Right ventricle myocardium inferior (tissue), 1 donor: Measurements from ENCODE around the gene NTM. TPM values are rescaled to one million over a fixed set of nuclear protein-coding genes. Genes with fewer than 3 reads are reported as not detected.
A peak's percentile ranks its signal among the peaks of the same experiment; 100 is the strongest.

ENCODE experiments used
- ATAC-seq: fragments of 200-7000 bp; cut with Tn5 transposase; one replicate; pipeline ENCODE4 v1.9.1; 2020; ENCODE audit warnings: mild to moderate bottlenecking, moderate library complexity
- DNase-seq: peaks from one replicate; pipeline ENCODE4 v3.0.0; 2021; ENCODE audit errors: missing footprints
- intact Hi-C: fragments of 100-400 bp; cut with DNase I; formaldehyde crosslinking; loops from one replicate; pipeline ENCODE4 v1.11.0; 2022
- total RNA-seq: library from RNA; stranded (reverse); fragmentation: NEBNext Ultra II Directional; extraction: Animal tissue kit (Norgen Biotek cat#: 25700); gene quantifications from one replicate; pipeline ENCODE4 v1.2.1, GENCODE V29; 2021
- donor health status: DM: no; HTN: yes; CAD: no; lungs with severe emphysema.

The NTM gene
- total RNA-seq, 1 donor from 2014 or later: 2.9 TPM

DNA sequence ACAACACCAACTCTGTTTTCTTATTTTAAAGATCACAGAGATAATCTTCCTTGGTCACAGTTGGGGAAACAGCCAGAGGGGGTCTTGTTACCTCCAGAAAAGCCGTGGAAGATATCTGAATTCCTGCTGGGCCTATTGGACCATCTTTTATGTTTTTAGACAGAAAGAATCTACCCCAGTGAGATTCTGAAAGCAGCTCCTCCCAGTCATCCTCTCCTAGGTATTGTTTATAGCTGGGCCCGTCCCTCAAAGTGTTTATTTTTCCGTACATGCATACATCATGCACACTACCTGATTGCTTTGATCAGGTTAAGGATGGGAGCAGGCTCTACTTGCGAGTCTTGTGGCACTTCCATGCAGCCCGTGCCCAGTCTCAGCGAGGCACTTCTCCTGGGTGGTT lies 742.4 kb downstream of the NTM start:
- ATAC-seq (no peak), DNase-seq (no peak)
- intact Hi-C loops: loop anchor here (5.0 kb wide), 1 partner anchor 949 kb away; no protein-coding TSS in a partner anchor

GRCh38 chr11:132114185-132114584 lies 743.8 kb downstream of the NTM start:
- intact Hi-C loops: loop anchor here (2.0 to 5.0 kb wide), 3 partner anchors 199 to 948 kb away; no protein-coding TSS in a partner anchor
- ATAC-seq: no peak
- no peak for DNase-seq

DNA sequence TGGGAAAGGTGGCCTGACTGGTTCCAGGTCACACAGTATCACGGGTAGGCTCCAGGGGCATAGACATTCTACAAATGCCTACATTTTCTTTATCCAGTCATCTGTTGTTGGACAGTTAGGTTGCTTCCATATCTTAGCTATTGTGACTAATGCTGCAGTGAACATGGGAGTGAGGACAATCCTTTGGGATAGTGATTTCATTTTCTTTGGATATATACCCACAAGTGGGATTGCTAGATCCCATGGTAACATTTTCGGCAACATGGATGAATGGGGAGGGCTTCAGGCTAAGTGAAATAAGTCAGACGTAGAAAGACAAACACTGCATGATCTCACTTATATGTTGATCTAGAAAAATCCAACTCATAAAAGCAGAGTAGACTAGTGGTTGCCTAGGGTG lies 744.3 kb downstream of the NTM start:
- no peak for ATAC-seq
- intact Hi-C loops: loop anchor here (2.0 to 5.0 kb wide), 3 partner anchors 198 to 948 kb away; no protein-coding TSS in a partner anchor
- DNase-seq: no peak

GRCh38 chr11:132115454-132115853 lies 745.0 kb downstream of the NTM start:
- ATAC-seq (no peak), DNase-seq (no peak)
- intact Hi-C loops: loop anchor here (2.0 kb wide), 2 partner anchors 197 to 287 kb away; no protein-coding TSS in a partner anchor

GRCh38 chr11:132116516-132116915 lies 746.1 kb downstream of the NTM start:
- ATAC-seq: no peak
- DNase-seq: no peak
- intact Hi-C loops: no loop called here

DNA sequence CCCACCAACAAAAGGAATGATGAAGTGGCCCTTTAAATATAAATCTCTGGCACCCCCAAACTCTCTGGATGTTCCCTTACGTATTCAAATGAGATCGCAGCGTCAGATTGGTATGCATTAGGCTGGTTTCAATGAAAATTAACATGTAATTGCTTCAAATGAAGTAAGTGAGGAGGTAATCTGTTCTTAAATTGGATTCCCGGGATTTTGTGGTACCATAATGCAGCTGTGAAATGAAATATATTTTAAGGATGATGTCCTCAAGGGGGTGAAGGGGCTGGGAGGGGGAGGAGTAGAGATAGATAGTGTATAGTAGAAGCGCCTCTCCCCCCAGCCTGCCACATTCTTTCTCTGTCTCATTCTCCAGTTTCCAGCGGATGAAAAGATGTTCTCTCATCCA lies 748.2 kb downstream of the NTM start:
- no peak for DNase-seq
- ATAC-seq: no peak
- intact Hi-C loops: no loop called here

GRCh38 chr11:132119573-132119972 lies 749.2 kb downstream of the NTM start:
- intact Hi-C loops: no loop called here
- ATAC-seq (no peak), DNase-seq (no peak)

DNA sequence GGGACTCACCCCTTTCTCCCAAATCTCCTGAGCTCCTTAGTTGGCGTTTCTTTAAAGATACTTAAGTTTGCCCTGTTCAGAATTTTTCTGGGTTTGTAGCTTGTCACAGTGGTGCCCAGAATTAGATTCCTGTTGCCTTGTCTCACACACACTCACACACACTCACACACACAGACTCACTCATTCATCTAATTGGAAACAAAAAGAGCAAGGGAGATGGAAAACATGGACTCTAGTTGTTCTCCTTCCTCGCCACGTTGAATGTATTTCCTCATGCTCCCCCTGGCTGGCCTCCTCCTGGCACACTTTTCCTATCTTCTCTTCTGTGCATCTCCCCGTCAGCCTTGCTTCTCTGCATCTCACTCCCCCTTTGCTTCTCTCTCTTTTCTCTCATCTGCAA lies 752.3 kb downstream of the NTM start:
- intact Hi-C loops: no loop called here
- no peak for ATAC-seq

DNA sequence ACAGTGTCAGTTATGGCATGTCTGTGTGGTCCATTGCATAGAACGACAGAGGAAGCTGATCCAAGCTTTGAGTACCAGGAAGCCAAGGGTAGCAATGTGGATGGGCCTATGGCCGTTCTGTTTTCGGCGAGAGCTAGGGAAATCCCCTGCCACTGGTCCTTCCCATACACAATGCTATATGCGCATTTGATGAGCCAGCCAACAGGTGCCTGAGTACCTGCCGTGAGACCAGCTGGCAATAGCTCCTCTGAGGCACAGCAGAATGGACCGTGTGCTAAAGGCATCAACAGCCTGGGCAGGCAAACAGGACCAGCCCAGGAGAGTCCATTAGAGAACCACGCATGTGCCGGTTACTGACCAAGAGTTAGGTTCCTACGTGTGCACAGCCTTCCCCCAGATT lies 753.0 kb downstream of the NTM start:
- intact Hi-C loops: no loop called here
- ATAC-seq: no peak
- no peak for DNase-seq

More for the DNA sequence above, 752.3 kb downstream of the NTM start:
- no peak for DNase-seq

GRCh38 chr11:132123854-132124835 lies 753.7 kb downstream of the NTM start:
- no peak for DNase-seq
- intact Hi-C loops: no loop called here

DNA sequence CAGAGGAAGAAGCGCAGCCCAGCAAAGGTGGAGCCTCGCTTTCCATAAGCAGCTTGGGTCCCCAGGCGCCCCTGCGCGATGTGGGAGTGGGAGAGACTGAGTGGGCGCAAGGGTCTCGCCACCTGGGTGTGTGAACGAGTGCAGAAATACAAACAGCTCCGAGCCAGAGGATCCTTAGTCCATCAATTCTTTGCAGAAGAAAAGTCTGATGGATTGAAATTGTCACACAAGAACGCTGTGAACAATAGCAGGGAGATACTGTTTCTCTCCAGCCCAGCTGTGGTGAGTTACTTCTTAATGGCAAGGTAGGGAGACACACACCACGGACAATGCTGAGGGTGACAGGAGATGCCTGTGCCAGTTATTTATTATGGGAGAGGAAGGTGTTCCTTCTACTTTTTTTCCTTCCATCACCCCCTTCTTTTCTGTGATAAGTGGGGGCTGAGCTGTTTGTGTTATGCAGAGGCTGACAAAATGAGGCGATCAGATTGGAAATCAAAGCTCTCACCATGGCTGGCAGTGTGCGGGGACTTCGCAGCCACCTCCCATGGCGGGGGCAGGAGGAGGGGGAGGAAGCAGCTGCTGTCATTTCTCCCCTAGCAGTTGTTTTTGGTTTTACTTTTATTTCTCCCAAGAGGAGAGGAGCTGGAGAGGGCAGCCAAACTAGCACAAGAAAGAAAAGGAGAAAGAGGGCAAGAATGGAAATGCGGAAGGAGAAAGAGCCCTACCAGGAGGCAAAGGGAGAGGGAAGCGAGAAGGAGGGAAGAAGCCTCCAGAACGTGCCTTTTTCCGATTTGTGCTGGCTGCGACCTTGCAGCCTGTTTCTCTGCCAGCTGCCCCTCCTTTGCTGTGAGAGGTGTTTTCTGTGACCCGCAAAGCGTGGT lies 755.8 kb downstream of the NTM start:
- DNase-seq (no peak), ATAC-seq (peak; percentile 62)
- intact Hi-C loops: loop anchor here (5.0 kb wide), 1 partner anchor 259 kb away; no protein-coding TSS in a partner anchor

More at GRCh38 chr11:132123854-132124835, 753.7 kb downstream of the NTM start:
- no peak for ATAC-seq

GRCh38 chr11:132126973-132127899 lies 756.8 kb downstream of the NTM start:
- intact Hi-C loops: loop anchor here (5.0 kb wide), 1 partner anchor 260 kb away; no protein-coding TSS in a partner anchor
- DNase-seq (no peak), ATAC-seq (peak; percentile 85)

- ATAC-seq: no peak
- intact Hi-C loops: loop anchor here (5.0 kb wide), 1 partner anchor 261 kb away; no protein-coding TSS in a partner anchor
- DNase-seq: no peak
Measured at GRCh38 chr11:132127900-132128288, 757.5 kb downstream of the NTM start.

GRCh38 chr11:132131047-132131446 lies 760.6 kb downstream of the NTM start:
- intact Hi-C loops: no loop called here
- no peak for ATAC-seq
- no peak for DNase-seq

- no peak for ATAC-seq
Measured at GRCh38 chr11:132131961-132132360, 761.5 kb downstream of the NTM start.

GRCh38 chr11:132134322-132134721 lies 763.9 kb downstream of the NTM start:
- DNase-seq (no peak), ATAC-seq (no peak)
- intact Hi-C loops: no loop called here

More at GRCh38 chr11:132131961-132132360, 761.5 kb downstream of the NTM start:
- no peak for DNase-seq
- intact Hi-C loops: no loop called here

- ATAC-seq: no peak
- no peak for DNase-seq
- intact Hi-C loops: no loop called here
Measured at GRCh38 chr11:132137289-132137980, 767.0 kb downstream of the NTM start.

DNA sequence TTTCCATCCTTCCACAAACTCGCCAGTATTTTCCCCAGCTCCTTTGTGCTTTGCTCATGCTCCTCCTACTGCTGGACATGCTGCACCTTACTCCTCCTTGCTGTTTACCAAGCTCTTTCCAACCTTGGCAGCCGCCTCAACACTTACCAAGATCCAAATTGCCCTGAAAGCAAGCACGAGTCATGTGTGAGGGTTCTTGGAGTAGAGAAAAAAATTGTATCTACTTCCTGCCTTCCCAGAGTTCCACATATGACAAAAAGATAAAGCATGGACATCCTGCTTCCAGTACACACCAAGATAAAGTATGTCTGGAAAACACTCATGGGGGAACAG lies 767.5 kb downstream of the NTM start:
- no peak for DNase-seq
- ATAC-seq: no peak
- intact Hi-C loops: no loop called here
